Measurements from ENCODE around the gene SPACA7.

Gene SPACA7

GRCh38 chr13:112453207-112453829 lies 77.2 kb downstream of the SPACA7 start:
- TF ChIP-seq OSR1 (CRISPR knock-in tag; IDR thresholded peaks at IDR 0.05) (no peak), ARNTL (CRISPR knock-in tag; IDR thresholded peaks at IDR 0.05; ENCODE audit: borderline replicate concordance, low read depth) (no peak), ZFP3 (CRISPR knock-in tag; IDR thresholded peaks at IDR 0.05) (no peak), CSRNP3 (CRISPR knock-in tag; IDR thresholded peaks at IDR 0.05) (no peak), ESRRG (CRISPR knock-in tag; IDR thresholded peaks at IDR 0.05) (no peak), SNAI2 (CRISPR knock-in tag; IDR thresholded peaks at IDR 0.05) (no peak), TOX (CRISPR knock-in tag; IDR thresholded peaks at IDR 0.05; ENCODE audit: borderline replicate concordance) (no peak), PATZ1 (CRISPR knock-in tag; IDR thresholded peaks at IDR 0.05; ENCODE audit: borderline replicate concordance) (no peak), BACH2 (CRISPR knock-in tag; IDR thresholded peaks at IDR 0.05; ENCODE audit: borderline replicate concordance) (no peak), RARB (CRISPR knock-in tag; IDR thresholded peaks at IDR 0.05) (no peak), GLIS3 (CRISPR knock-in tag; IDR thresholded peaks at IDR 0.05) (no peak)
- TF ChIP-seq, protein P1, sequence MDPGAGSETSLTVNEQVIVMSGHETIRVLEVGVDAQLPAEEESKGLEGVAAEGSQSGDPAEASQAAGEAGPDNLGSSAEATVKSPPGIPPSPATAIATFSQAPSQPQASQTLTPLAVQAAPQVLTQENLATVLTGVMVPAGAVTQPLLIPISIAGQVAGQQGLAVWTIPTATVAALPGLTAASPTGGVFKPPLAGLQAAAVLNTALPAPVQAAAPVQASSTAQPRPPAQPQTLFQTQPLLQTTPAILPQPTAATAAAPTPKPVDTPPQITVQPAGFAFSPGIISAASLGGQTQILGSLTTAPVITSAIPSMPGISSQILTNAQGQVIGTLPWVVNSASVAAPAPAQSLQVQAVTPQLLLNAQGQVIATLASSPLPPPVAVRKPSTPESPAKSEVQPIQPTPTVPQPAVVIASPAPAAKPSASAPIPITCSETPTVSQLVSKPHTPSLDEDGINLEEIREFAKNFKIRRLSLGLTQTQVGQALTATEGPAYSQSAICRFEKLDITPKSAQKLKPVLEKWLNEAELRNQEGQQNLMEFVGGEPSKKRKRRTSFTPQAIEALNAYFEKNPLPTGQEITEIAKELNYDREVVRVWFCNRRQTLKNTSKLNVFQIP (CRISPR knock-in tag; IDR thresholded peaks at IDR 0.05; ENCODE audit: borderline replicate concordance, low read depth) = no peak
- ATAC-seq = no peak

GRCh38 chr13:112453874-112454647 lies 77.9 kb downstream of the SPACA7 start:
- no peak for TF ChIP-seq ZFP3 (CRISPR knock-in tag; IDR thresholded peaks at IDR 0.05)
- TF ChIP-seq SNAI2 (CRISPR knock-in tag; IDR thresholded peaks at IDR 0.05) = no peak
- TF ChIP-seq ZC3H10 (CRISPR knock-in tag; IDR thresholded peaks at IDR 0.05) = no peak
- no peak for TF ChIP-seq PATZ1 (CRISPR knock-in tag; IDR thresholded peaks at IDR 0.05; ENCODE audit: borderline replicate concordance)
- no peak for TF ChIP-seq CSRNP3 (CRISPR knock-in tag; IDR thresholded peaks at IDR 0.05)
- no peak for TF ChIP-seq OSR1 (CRISPR knock-in tag; IDR thresholded peaks at IDR 0.05)
- no peak for ATAC-seq

- TF ChIP-seq CSDC2 (CRISPR knock-in tag; IDR thresholded peaks at IDR 0.05) (no peak), RARB (CRISPR knock-in tag; IDR thresholded peaks at IDR 0.05) (no peak), SNAI2 (CRISPR knock-in tag; IDR thresholded peaks at IDR 0.05) (no peak)
- no peak for ATAC-seq
Measured at GRCh38 chr13:112454648-112455334, 78.6 kb downstream of the SPACA7 start.

DNA sequence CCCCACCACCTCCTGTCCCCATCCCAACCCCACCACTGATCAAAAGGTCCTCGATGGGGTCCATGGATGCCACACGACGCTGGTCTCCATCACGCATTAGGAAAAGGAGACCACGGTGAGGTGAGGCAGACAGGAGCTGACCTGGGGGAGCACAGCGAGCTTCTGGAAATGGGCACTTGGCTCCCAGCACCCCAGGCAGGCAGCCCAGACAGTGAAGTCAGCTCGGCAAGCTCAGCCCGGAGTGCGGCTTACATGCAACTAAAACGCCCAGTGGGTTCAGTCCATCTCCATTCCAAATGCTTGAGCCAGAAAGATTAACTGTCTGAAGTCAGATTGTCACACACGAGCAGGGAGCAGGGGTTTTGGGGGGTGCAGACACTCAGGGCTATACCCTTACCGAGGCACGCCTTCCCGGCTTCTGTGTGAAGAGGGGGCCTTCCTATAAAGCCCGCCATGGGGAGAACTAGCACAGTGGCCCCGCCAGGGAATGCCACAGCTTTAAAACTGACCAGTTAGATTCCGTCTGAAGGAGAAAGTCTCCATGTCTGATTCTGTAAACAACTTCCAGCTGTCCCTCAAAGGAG lies 79.4 kb downstream of the SPACA7 start:
- no peak for ATAC-seq
- TF ChIP-seq CSDC2 (CRISPR knock-in tag; IDR thresholded peaks at IDR 0.05) (no peak), PATZ1 (CRISPR knock-in tag; IDR thresholded peaks at IDR 0.05; ENCODE audit: borderline replicate concordance) (no peak), RARB (CRISPR knock-in tag; IDR thresholded peaks at IDR 0.05) (no peak), TOX (CRISPR knock-in tag; IDR thresholded peaks at IDR 0.05; ENCODE audit: borderline replicate concordance) (no peak), ISL1 (CRISPR knock-in tag; IDR thresholded peaks at IDR 0.05) (no peak), CSRNP3 (CRISPR knock-in tag; IDR thresholded peaks at IDR 0.05) (no peak)
- TF ChIP-seq, protein P1 (CRISPR knock-in tag; IDR thresholded peaks at IDR 0.05; ENCODE audit: borderline replicate concordance, low read depth) = no peak

All from SK-N-SH treated with all-trans-retinoic acid at 6 μM for 48 hours (cell line).